Effector CD8-positive, alpha-beta T cell (primary cell): ENCODE measurements around the gene PTPRJ.

Source experiments
- DNase-seq: peaks from one replicate; lab custom pipeline; 2025; lab: John Stamatoyannopoulos, UW

Gene PTPRJ

GRCh38 chr11:48094643-48095339 is 114.4 kb downstream of the PTPRJ start:
- DNase-seq, result no peak

GRCh38 chr11:48095779-48096470 is 115.6 kb downstream of the PTPRJ start:
- no peak for DNase-seq

GRCh38 chr11:48096588-48097525 is 116.5 kb downstream of the PTPRJ start:
- no peak for DNase-seq

DNA sequence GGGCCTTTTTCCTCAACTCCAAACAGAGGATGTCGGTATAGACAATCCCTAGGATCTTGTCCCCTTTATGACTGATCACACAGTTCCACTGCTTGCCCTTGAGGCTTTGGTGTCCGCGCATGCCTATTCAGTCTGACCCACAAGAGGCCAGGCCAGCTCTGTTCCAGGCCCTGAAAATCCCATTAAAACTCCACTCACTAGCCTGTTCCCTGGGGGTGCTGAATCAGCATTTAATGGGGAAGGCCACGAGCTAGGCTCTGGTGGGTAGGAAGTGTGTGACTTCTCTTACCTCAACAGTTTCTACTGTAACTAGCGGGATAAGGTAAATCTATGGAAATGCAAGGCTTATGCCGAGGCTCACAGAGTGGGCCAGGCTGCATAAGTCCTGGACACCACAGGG is 117.7 kb downstream of the PTPRJ start:
- no peak for DNase-seq

DNA sequence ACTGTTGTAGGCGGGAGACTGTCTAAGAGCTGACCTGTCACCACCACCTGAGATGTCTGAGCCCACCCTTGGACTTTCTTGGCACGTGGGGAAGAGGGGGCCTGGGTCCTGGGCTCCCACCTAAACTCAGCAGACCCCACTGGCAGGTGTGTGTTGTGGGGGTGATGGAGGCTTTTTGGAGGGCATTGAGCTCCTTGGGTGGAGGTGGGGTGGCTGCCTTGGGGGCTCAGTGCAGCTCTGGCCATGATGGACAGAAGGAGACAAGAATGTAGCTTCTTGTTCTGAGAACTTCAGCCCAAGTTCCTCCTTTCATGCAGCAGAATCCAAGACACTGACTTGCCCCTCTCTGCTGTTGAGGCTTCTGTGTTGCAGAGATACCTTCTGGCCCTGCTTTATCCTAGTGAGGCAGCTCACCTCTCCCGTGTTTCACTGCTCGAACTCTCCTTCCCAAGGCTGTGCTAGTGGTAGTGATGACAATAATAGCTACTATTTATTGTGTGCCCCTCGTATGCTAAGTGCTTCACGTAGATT is 119.6 kb downstream of the PTPRJ start:
- DNase-seq, result no peak

GRCh38 chr11:48101044-48101733 is 120.8 kb downstream of the PTPRJ start:
- DNase-seq, result no peak

GRCh38 chr11:48101958-48102357 is 121.6 kb downstream of the PTPRJ start:
- DNase-seq, result no peak

- DNase-seq, result no peak
These were observed 123.5 kb downstream of the PTPRJ start for GRCh38 chr11:48103621-48104567.

DNA sequence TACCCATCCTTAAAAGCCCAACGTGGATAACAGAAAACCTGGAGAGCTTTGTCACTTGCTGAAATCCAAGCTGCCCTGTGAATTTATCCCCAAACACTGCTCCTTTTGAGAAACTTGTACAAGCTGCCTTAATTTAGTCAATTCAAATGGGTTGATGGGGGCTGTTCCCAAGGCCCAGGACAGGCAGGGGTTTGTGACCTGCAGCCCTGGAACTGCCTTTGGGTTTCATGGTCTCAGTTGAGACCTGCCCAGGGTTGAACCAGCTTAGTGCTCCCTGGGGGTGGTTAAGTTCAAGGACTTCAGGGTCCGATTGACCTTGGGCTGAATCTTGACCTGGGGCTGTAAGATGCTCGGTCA is 124.2 kb downstream of the PTPRJ start:
- DNase-seq, result no peak

DNA sequence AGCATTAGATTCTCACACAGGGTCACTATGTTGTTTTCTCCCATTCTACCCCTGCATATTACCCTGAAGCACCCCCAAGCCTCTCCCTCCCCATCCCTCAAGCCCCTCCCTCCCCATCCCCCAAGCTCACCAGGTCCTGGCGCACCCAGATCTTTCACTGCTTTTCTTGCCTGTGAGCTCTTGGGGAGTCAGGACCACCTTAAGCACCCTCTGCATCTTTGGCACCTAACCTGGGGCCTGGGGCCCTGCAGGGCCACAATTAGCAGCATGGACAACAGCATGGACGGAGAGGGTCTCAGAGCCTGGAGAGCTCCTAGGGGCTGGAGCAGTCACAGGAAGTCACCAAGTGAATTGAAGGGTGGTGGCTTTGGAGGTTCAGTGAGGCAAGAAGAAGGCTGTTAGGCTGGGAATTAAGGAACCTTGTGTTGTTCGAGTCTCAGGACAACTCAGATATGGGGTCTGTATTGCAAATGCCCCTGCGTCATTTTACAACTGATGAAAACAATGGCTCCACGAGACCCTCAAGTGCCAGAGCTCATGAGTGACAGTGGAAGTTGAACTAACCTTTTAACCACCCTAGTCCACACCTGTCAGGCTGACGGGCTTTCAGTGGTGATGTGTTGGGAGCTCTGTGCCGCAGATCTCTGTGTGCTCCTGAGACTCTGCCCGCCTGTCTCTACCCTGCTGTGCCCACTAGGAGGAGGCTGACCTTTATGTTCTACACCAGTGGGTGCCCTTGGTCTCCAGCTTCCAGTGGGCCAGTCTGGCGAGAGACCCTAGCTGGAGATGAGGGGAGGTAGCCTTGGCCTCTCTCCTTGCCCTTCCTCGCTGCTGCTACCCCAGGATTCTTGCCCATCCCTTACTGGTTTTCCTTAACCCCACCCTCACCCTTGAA is 125.0 kb downstream of the PTPRJ start:
- DNase-seq, result no peak

DNA sequence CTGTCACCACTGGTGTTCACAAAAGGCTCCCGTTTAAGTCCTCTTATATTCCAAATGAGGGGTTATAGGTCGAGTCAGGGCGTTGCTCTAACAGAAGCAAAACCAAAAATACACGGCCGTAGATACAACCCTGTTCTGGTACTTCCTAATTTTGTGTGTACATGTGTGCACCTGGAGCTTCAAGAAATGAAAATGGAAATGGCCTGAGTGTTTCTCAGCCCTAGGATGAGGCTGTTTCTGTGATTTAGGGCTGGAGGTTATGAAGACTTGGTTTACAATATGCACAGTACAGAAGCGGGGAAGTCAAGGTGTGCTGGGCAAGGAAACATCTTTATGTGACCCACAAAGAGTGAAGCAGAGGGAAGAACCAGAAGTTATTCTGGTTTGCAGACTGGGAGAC is 125.8 kb downstream of the PTPRJ start:
- no peak for DNase-seq

GRCh38 chr11:48107188-48107704 is 126.9 kb downstream of the PTPRJ start:
- DNase-seq, result no peak

GRCh38 chr11:48108231-48109045 is 128.1 kb downstream of the PTPRJ start:
- no peak for DNase-seq

DNA sequence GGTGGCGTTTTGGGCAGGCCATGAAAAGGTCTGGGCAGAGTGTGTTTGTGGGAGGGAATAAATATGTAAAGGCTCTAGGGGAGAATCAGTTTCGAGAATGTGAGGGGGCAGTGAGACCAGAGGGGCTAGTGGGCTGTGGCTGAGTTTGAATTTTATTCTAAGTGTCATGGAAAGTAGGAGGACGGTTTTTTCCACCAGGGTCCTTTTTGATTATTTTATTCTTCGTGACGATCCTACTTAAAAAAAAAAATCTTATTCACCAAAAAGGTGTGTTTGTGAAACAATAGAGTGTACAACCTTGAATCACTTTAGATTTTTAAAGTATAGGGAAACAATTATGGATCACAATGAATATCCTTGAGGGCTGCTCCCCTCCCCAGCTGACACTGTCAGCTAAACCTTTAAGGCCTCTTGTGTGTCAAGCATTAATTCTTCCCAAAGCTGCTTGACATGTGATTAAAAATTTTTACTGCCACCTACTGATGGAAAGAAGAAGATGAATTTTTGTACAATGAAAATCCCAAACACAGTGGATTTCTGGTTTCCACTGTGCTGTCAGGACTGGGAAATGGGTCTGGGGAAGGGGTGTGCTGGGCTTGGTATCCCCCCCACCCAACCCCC is 128.8 kb downstream of the PTPRJ start:
- no peak for DNase-seq

DNA sequence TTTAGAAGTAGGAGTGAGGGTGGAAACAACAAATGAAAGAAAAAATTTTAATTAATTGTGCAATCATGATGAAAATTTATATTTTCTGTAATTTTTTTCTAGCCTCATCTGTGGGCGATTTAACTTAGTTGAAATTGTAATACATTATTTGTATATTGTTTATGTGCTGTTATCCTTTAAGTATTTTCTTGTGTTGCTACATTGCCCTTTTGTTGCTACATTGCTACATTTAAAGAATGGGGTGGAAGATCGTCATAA is 130.1 kb downstream of the PTPRJ start:
- DNase-seq, result no peak

- no peak for DNase-seq
These were observed 131.5 kb downstream of the PTPRJ start for GRCh38 chr11:48111891-48112290.

GRCh38 chr11:48114740-48115139 is 134.4 kb downstream of the PTPRJ start:
- no peak for DNase-seq
